HEK293 (cell line): ENCODE results near the gene CDRT4.

Source experiments
- CTCF ChIP-seq: fragments of 450-650 bp; formaldehyde crosslinking; IDR thresholded peaks from 2 replicates; pipeline ENCODE4 v1.5.1; 2016; ENCODE audit warnings: missing biosample characterization, missing genetic modification characterization
- INSM2 ChIP-seq: fragments of 450-650 bp; formaldehyde crosslinking; IDR thresholded peaks from 2 replicates; pipeline ENCODE4 v1.5.1; 2016; ENCODE audit warnings: missing biosample characterization, missing genetic modification characterization
- PRDM1 ChIP-seq: fragments of 450-650 bp; formaldehyde crosslinking; IDR thresholded peaks from 2 replicates; pipeline ENCODE4; 2016; ENCODE audit warnings: missing biosample characterization, missing genetic modification characterization
- TSHZ1 ChIP-seq: fragments of 450-650 bp; formaldehyde crosslinking; IDR thresholded peaks from 2 replicates; pipeline ENCODE4 v1.5.1; 2016; ENCODE audit warnings: missing biosample characterization, missing genetic modification characterization, borderline replicate concordance
- ZBTB8A ChIP-seq: fragments of 450-650 bp; formaldehyde crosslinking; IDR thresholded peaks from 2 replicates; pipeline ENCODE4 v1.5.1; 2016; ENCODE audit warnings: missing biosample characterization, missing genetic modification characterization
- ZNF132 ChIP-seq: fragments of 450-650 bp; formaldehyde crosslinking; IDR thresholded peaks from 2 replicates; pipeline ENCODE4 v1.5.1; 2017; ENCODE audit warnings: missing biosample characterization, missing genetic modification characterization, borderline replicate concordance
- ZNF140 ChIP-seq: fragments of 450-650 bp; formaldehyde crosslinking; IDR thresholded peaks from 2 replicates; pipeline ENCODE4 v1.5.1; 2016; ENCODE audit warnings: missing biosample characterization, missing genetic modification characterization
- ZNF501 ChIP-seq: fragments of 450-650 bp; formaldehyde crosslinking; IDR thresholded peaks from 2 replicates; pipeline ENCODE4 v1.5.1; 2016; ENCODE audit warnings: missing biosample characterization, missing genetic modification characterization
- ZNF549 ChIP-seq: fragments of 450-650 bp; IDR thresholded peaks from 2 replicates; pipeline ENCODE4 v1.5.1; 2018; ENCODE audit warnings: missing biosample characterization, missing genetic modification characterization, mild to moderate bottlenecking, inconsistent platforms, moderate library complexity
- ZNF677 ChIP-seq: fragments of 450-650 bp; IDR thresholded peaks from 2 replicates; pipeline ENCODE4 v1.5.0; 2018; ENCODE audit warnings: missing biosample characterization, mild to moderate bottlenecking, missing genetic modification characterization, moderate library complexity

- TF ChIP-seq ZNF549 (tag by site-specific recombination) (no peak), ZNF677 (tag by site-specific recombination) (no peak), ZNF501 (tag by site-specific recombination) (no peak), CTCF (tag by site-specific recombination) (no peak), PRDM1 (no peak), INSM2 (tag by site-specific recombination) (no peak), ZBTB8A (no peak), ZNF140 (tag by site-specific recombination) (no peak), ZNF132 (tag by site-specific recombination) (no peak), TSHZ1 (tag by site-specific recombination) (no peak)
Measured at GRCh38 chr17:15437303-15437635, 30.2 kb downstream of the CDRT4 start.
